CD4-positive, alpha-beta T cell (primary cell): ENCODE results near the gene SNTA1. TPM values are rescaled to one million over a fixed set of nuclear protein-coding genes. Genes with fewer than 3 reads are reported as not detected.

Experiments
- ATAC-seq: fragments of 200-7000 bp; cut with Tn5 transposase; one replicate; pipeline ENCODE4 v1.10.0; 2022; ENCODE audit warnings: mild to moderate bottlenecking; ENCODE audit not compliant: poor library complexity
- CTCF ChIA-PET: fragments of 350-600 bp; sonication (Branson Sonifier 250); formaldehyde crosslinking; loops from one replicate; lab custom pipeline; 2021; ENCODE audit warnings: antibody characterized with exemption, inconsistent platforms; lab: Charles Lee
- POLR2A ChIA-PET: fragments of 350-600 bp; sonication (Branson Sonifier 250); formaldehyde crosslinking; loops from one replicate; lab custom pipeline; 2021; ENCODE audit warnings: antibody characterized with exemption, inconsistent platforms; lab: Charles Lee
- DNase-seq, 14 experiments: peaks; one replicate each; pipeline ENCODE4 v3.0.0-alpha.2; 2013 to 2020; ENCODE audit warnings: mixed read lengths in 2 of 14
- H3K27ac ChIP-seq, 2 donors: one replicate each; pipeline versions ENCODE4 v1.5.1 to v1.7.0; 2013; ENCODE audit warnings: low read length in 2 of 2, low read depth in 1 of 2, mild to moderate bottlenecking in 1 of 2
- H3K27me3 ChIP-seq, 2 experiments: 1 replicate in 1 of 2; 2 replicates in 1 of 2; pipeline versions ENCODE4 v1.6.1 to v1.7.0; 2013; ENCODE audit warnings: low read length in 2 of 2, control low read depth in 1 of 2, mild to moderate bottlenecking in 1 of 2, moderate library complexity in 1 of 2; ENCODE audit not compliant: insufficient read depth in 2 of 2, control insufficient read depth in 1 of 2
- H3K36me3 ChIP-seq: one replicate; pipeline ENCODE4 v1.6.1; 2013; ENCODE audit warnings: low read length, control low read depth; ENCODE audit not compliant: insufficient read depth
- H3K4me1 ChIP-seq: one replicate; pipeline ENCODE4 v1.6.1; 2013; ENCODE audit warnings: low read length, control low read depth; ENCODE audit not compliant: insufficient read depth
- H3K4me3 ChIP-seq: one replicate; pipeline ENCODE4 v1.5.1; 2013; ENCODE audit warnings: mild to moderate bottlenecking, low read length, moderate library complexity
- H3K9me3 ChIP-seq, 2 experiments: 1 replicate in 1 of 2; 2 replicates in 1 of 2; pipeline versions ENCODE4 v1.6.1 to v1.7.0; 2013; ENCODE audit warnings: low read length in 2 of 2, mild to moderate bottlenecking in 2 of 2, control low read depth in 1 of 2, moderate library complexity in 1 of 2; ENCODE audit not compliant: control insufficient read depth in 1 of 2, insufficient read depth in 1 of 2
- H3K27ac Mint-ChIP-seq: one replicate; pipeline ENCODE4 v1.8.0; 2020; ENCODE audit warnings: mixed read lengths
- H3K27me3 Mint-ChIP-seq: one replicate; pipeline ENCODE4 v1.8.0; 2021; ENCODE audit warnings: mixed read lengths
- H3K36me3 Mint-ChIP-seq: one replicate; pipeline ENCODE4 v1.8.0; 2021; ENCODE audit warnings: low read depth, mixed read lengths
- H3K4me1 Mint-ChIP-seq: one replicate; pipeline ENCODE4 v1.8.0; 2021; ENCODE audit warnings: low read depth, mixed read lengths
- H3K4me3 Mint-ChIP-seq: one replicate; pipeline ENCODE4 v1.8.0; 2020; ENCODE audit warnings: mild to moderate bottlenecking, mixed read lengths
- H3K9me3 Mint-ChIP-seq: one replicate; pipeline ENCODE4 v1.8.0; 2020; ENCODE audit warnings: mixed read lengths
- intact Hi-C, 2 experiments: fragments of 100-400 bp; cut with DNase I in 1 of 2; cut with micrococcal nuclease in 1 of 2; formaldehyde crosslinking; loops; one replicate each; pipeline versions ENCODE4 v1.15.1 to v1.9.0; 2023 to 2025; cut with DNase I, micrococcal nuclease
- total RNA-seq, 174 experiments: library from RNA in 2 of 174; stranded (reverse) in 2 of 174; gene quantifications; one replicate each; pipeline ENCODE4 v1.2.3 and lab custom pipeline; 2021 to 2026
- TF ChIP-seq, protein P1 (sequence below): fragments of 200-600 bp; IDR thresholded peaks from one replicate; pipeline ENCODE4 v1.8.0; 2022; ENCODE audit warnings: antibody characterized with exemption, mild to moderate bottlenecking

The SNTA1 gene
- total RNA-seq, 2 experiments from 2014 or later, result 5.0 to 5.2 TPM

GRCh38 chr20:33411242-33411641 is 32.3 kb downstream of the SNTA1 start:
- Histone ChIP-seq H3K27ac (no peak overlapping the region), H3K36me3 (peaks cover 13% of the 10 kb centered on the region), H3K27me3 (no peaks in the 10 kb centered on the region), H3K4me3 (no peak overlapping the region), H3K4me1 (peaks cover 12% of the 10 kb centered on the region), H3K9me3 (no peaks in the 10 kb centered on the region)
- Mint-ChIP-seq H3K9me3 (no peaks in the 10 kb centered on the region), H3K36me3 (peaks cover 32% of the 10 kb centered on the region), H3K4me1 (no peaks in the 10 kb centered on the region), H3K4me3 (no peak overlapping the region), H3K27me3 (no peaks in the 10 kb centered on the region), H3K27ac (no peak overlapping the region)
- POLR2A ChIA-PET, result no interaction called here
- CTCF ChIA-PET, result interaction anchor here (0.6 kb wide), 1 partner anchor 13 kb away, joined by 3 read pairs; no protein-coding TSS in a partner anchor
- no peak for ATAC-seq
- no peak for DNase-seq
- intact Hi-C loops, result no loop called here
- TF ChIP-seq, protein P1, sequence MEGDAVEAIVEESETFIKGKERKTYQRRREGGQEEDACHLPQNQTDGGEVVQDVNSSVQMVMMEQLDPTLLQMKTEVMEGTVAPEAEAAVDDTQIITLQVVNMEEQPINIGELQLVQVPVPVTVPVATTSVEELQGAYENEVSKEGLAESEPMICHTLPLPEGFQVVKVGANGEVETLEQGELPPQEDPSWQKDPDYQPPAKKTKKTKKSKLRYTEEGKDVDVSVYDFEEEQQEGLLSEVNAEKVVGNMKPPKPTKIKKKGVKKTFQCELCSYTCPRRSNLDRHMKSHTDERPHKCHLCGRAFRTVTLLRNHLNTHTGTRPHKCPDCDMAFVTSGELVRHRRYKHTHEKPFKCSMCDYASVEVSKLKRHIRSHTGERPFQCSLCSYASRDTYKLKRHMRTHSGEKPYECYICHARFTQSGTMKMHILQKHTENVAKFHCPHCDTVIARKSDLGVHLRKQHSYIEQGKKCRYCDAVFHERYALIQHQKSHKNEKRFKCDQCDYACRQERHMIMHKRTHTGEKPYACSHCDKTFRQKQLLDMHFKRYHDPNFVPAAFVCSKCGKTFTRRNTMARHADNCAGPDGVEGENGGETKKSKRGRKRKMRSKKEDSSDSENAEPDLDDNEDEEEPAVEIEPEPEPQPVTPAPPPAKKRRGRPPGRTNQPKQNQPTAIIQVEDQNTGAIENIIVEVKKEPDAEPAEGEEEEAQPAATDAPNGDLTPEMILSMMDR, result no peak

DNA sequence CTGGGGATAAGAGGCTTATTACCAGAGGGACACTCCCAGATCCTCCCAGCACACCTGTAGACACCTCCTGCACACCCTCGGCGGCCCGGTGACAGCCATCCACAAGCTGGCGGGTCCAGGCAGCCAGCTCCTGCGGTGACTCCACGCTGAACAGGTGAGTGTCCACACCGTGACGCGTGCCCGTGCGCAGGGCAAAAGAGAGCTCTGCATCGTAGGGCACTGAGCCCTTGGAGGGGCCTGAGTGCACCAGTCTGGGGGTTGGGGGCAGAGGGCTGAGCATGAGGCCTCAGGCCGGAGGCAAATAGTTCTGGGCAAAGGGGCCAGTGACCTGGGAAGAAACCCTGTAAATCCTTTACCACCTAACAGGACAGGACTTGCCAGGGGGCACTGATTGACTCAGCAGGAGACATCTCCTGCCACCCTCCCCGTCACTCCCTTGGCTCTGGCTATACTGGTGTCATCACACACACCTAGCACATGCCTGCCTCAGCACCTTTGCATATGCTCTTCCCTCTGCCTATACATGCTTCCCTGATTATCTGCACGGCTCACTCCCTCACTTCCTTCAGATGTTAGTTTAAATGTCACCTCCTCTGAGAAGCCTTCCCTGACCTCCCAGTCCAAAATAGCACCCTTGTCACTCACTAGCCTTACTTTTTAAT is 33.4 kb downstream of the SNTA1 start:
- ATAC-seq, result no peak
- CTCF ChIA-PET, result no interaction called here
- Histone ChIP-seq H3K27me3 (no peaks in the 10 kb centered on the region), H3K27ac (no peak overlapping the region), H3K4me1 (peaks cover 12% of the 10 kb centered on the region), H3K36me3 (peaks cover 13% of the 10 kb centered on the region), H3K4me3 (no peak overlapping the region), H3K9me3 (no peaks in the 10 kb centered on the region)
- Mint-ChIP-seq H3K4me1 (no peaks in the 10 kb centered on the region), H3K36me3 (peaks cover 32% of the 10 kb centered on the region), H3K4me3 (no peak overlapping the region), H3K9me3 (no peaks in the 10 kb centered on the region), H3K27ac (no peak overlapping the region), H3K27me3 (no peaks in the 10 kb centered on the region)
- TF ChIP-seq, protein P1, result no peak
- intact Hi-C loops, result no loop called here
- POLR2A ChIA-PET, result no interaction called here
- DNase-seq, result no peak

- ATAC-seq, result no peak
These were observed 34.6 kb downstream of the SNTA1 start for GRCh38 chr20:33408716-33409654.

More at GRCh38 chr20:33408716-33409654, 34.6 kb downstream of the SNTA1 start:
- Mint-ChIP-seq H3K4me3 (no peak overlapping the region), H3K36me3 (peaks cover 32% of the 10 kb centered on the region), H3K9me3 (no peaks in the 10 kb centered on the region), H3K4me1 (peaks cover 3% of the 10 kb centered on the region), H3K27ac (no peak overlapping the region), H3K27me3 (no peaks in the 10 kb centered on the region)
- H3K27me3 ChIP-seq, result no peaks in the 10 kb centered on the region
- H3K27ac ChIP-seq, result no peak overlapping the region
- ChIA-PET CTCF (no interaction called here), POLR2A (no interaction called here)
- peaks cover 13% of the 10 kb centered on the region for H3K36me3 ChIP-seq
- H3K9me3 ChIP-seq, result no peaks in the 10 kb centered on the region
- no peak overlapping the region for H3K4me3 ChIP-seq
- TF ChIP-seq, protein P1, result no peak
- intact Hi-C loops, result loop anchor here in 1 of 2 experiments (5.0 kb wide), 1 partner anchor 313 kb away; the partner anchor contains the start of gene PXMP4
- H3K4me1 ChIP-seq, result peaks cover 12% of the 10 kb centered on the region
- peak in 1 of 14 experiments; percentile 25 for DNase-seq
